ENCODE results near the gene CXCR4. TPM values are rescaled to one million over a fixed set of nuclear protein-coding genes. Genes with fewer than 3 reads are reported as not detected.

CXCR4 gene
- total RNA-seq, 1 experiment from 2014 or later = 1.3 TPM

GRCh38 chr2:136107051-136108033 lies 10.6 kb downstream of the CXCR4 start:
- Mint-ChIP-seq H3K9me3 (no peaks in the 10 kb centered on the region), H3K4me1 (peaks cover 1% of the 10 kb centered on the region), H3K4me3 (no peak overlapping the region), H3K36me3 (no peaks in the 10 kb centered on the region), H3K27me3 (ENCODE audit: low read depth) (no peaks in the 10 kb centered on the region), H3K27ac (no peak overlapping the region)
- ChIA-PET CTCF (interaction anchor here (1.6 to 1.7 kb wide), 2 partner anchors 110 to 277 kb away, joined by 3 to 9 read pairs; no protein-coding TSS in a partner anchor), POLR2A (interaction anchor here (0.6 kb wide), 1 partner anchor 18 kb away, joined by 3 read pairs; no protein-coding TSS in a partner anchor)
- ATAC-seq (no peak), DNase-seq (ENCODE audit: low spot score) (no peak)
- no peak for TF ChIP-seq ZBTB21 (CRISPR knock-in tag; IDR thresholded peaks at IDR 0.05; ENCODE audit: borderline replicate concordance)

GRCh38 chr2:136106505-136106904 lies 11.4 kb downstream of the CXCR4 start:
- no peaks in the 10 kb centered on the region for H3K36me3 Mint-ChIP-seq
- POLR2A ChIA-PET = interaction anchor here (0.6 kb wide), 1 partner anchor 19 kb away, joined by 3 read pairs; no protein-coding TSS in a partner anchor
- ATAC-seq (no peak), DNase-seq (ENCODE audit: low spot score) (no peak)
- no peak overlapping the region for H3K27ac Mint-ChIP-seq
- no peak for TF ChIP-seq EMX1 (CRISPR knock-in tag; IDR thresholded peaks at IDR 0.05)
- TF ChIP-seq ETV6 (CRISPR knock-in tag; IDR thresholded peaks at IDR 0.05) = no peak
- no peak for TF ChIP-seq ARID4B (CRISPR knock-in tag; IDR thresholded peaks at IDR 0.05; ENCODE audit: borderline replicate concordance)
- no peak for TF ChIP-seq PRDM15 (CRISPR knock-in tag; IDR thresholded peaks at IDR 0.05)
- no peak for TF ChIP-seq ATF1 (CRISPR knock-in tag; IDR thresholded peaks at IDR 0.05)
- no peaks in the 10 kb centered on the region for H3K9me3 Mint-ChIP-seq
- no peaks in the 10 kb centered on the region for H3K27me3 Mint-ChIP-seq (ENCODE audit: low read depth)
- no peak overlapping the region for H3K4me3 Mint-ChIP-seq
- CTCF ChIA-PET = no interaction called here
- no peaks in the 10 kb centered on the region for H3K4me1 Mint-ChIP-seq

- Mint-ChIP-seq H3K4me1 (no peaks in the 10 kb centered on the region), H3K27ac (no peak overlapping the region), H3K36me3 (no peaks in the 10 kb centered on the region), H3K27me3 (ENCODE audit: low read depth) (no peaks in the 10 kb centered on the region), H3K4me3 (no peak overlapping the region), H3K9me3 (peaks cover 3% of the 10 kb centered on the region; the same call in 1 of the 2 replicates)
- ATAC-seq (no peak), DNase-seq (ENCODE audit: low spot score) (no peak)
- ChIA-PET CTCF (no interaction called here), POLR2A (no interaction called here)
- TF ChIP-seq CDX4 (CRISPR knock-in tag; IDR thresholded peaks at IDR 0.05; ENCODE audit: borderline replicate concordance) = no peak
- no peak for TF ChIP-seq ZNF423 (CRISPR knock-in tag; IDR thresholded peaks at IDR 0.05)
- no peak for TF ChIP-seq PRRX2 (CRISPR knock-in tag; IDR thresholded peaks at IDR 0.05)
- TF ChIP-seq MYBL2 (CRISPR knock-in tag; IDR thresholded peaks at IDR 0.05) = no peak
- no peak for TF ChIP-seq IRF1 (CRISPR knock-in tag; IDR thresholded peaks at IDR 0.05)
- no peak for TF ChIP-seq ATF2 (CRISPR knock-in tag; IDR thresholded peaks at IDR 0.05; ENCODE audit: borderline replicate concordance, low read depth)
- no peak for TF ChIP-seq ZNF138 (CRISPR knock-in tag; conservative IDR thresholded peaks at IDR 0.05)
- TF ChIP-seq ZNF263 (CRISPR knock-in tag; IDR thresholded peaks at IDR 0.05; ENCODE audit: low read depth) = no peak
- no peak for TF ChIP-seq GABPB1 (CRISPR knock-in tag; IDR thresholded peaks at IDR 0.05)
- TF ChIP-seq RELA (CRISPR knock-in tag; IDR thresholded peaks at IDR 0.05; ENCODE audit: borderline replicate concordance) = no peak
- TF ChIP-seq ZNF219 (CRISPR knock-in tag; IDR thresholded peaks at IDR 0.05; ENCODE audit: borderline replicate concordance) = no peak
- TF ChIP-seq NR1H2 (CRISPR knock-in tag; IDR thresholded peaks at IDR 0.05) = no peak
- TF ChIP-seq HMGA2 (CRISPR knock-in tag; IDR thresholded peaks at IDR 0.05) = no peak
These were observed 13.0 kb downstream of the CXCR4 start for GRCh38 chr2:136104977-136105376.

Data from WTC11 (cell line).